WTC11 (cell line): ENCODE results near the gene NSD1.

Experiments used
- ATF1 ChIP-seq: sonication (generic); formaldehyde crosslinking; IDR thresholded peaks from 2 replicates; pipeline ENCODE4 v1.8.1; 2023; ENCODE audit warnings: mild to moderate bottlenecking, moderate library complexity, missing genetic modification reagents
- ATF2 ChIP-seq: sonication (generic); formaldehyde crosslinking; IDR thresholded peaks from 2 replicates; pipeline ENCODE4 v1.8.1; 2022; ENCODE audit warnings: low read depth, missing genetic modification reagents, borderline replicate concordance
- CTCF ChIP-seq: fragments of 200-600 bp; IDR thresholded peaks from 2 replicates; pipeline ENCODE4 v1.8.0; 2022; ENCODE audit warnings: antibody characterized with exemption
- FOXP4 ChIP-seq: sonication (generic); formaldehyde crosslinking; IDR thresholded peaks from 2 replicates; pipeline ENCODE4 v1.8.0; 2022; ENCODE audit warnings: mild to moderate bottlenecking, missing genetic modification reagents
- JUN ChIP-seq: sonication (generic); formaldehyde crosslinking; IDR thresholded peaks from 2 replicates; pipeline ENCODE4 v1.8.0; 2023; ENCODE audit warnings: mild to moderate bottlenecking, missing genetic modification reagents
- RELA ChIP-seq: sonication (generic); formaldehyde crosslinking; IDR thresholded peaks from 2 replicates; pipeline ENCODE4 v1.8.1; 2022; ENCODE audit warnings: missing genetic modification reagents, mild to moderate bottlenecking, borderline replicate concordance
- SP1 ChIP-seq: sonication (generic); formaldehyde crosslinking; conservative IDR thresholded peaks from 2 replicates; pipeline ENCODE4 v1.8.1; 2022; ENCODE audit warnings: missing genetic modification reagents
- ZBTB21 ChIP-seq: sonication (generic); formaldehyde crosslinking; IDR thresholded peaks from 2 replicates; pipeline ENCODE4 v1.8.1; 2023; ENCODE audit warnings: mild to moderate bottlenecking, missing genetic modification reagents, borderline replicate concordance
- ZNF138 ChIP-seq: sonication (generic); formaldehyde crosslinking; conservative IDR thresholded peaks from 2 replicates; pipeline ENCODE4 v1.8.1; 2022; ENCODE audit warnings: mild to moderate bottlenecking, moderate library complexity, missing genetic modification reagents
- ZNF423 ChIP-seq: fragments of 250-450 bp; sonication (Bioruptor Pico); IDR thresholded peaks from 2 replicates; pipeline ENCODE4 v2.1.2; 2022; ENCODE audit warnings: mild to moderate bottlenecking, moderate library complexity

- TF ChIP-seq CTCF (no peak), SP1 (CRISPR knock-in tag) (no peak), ZBTB21 (no peak), FOXP4 (CRISPR knock-in tag) (no peak), ATF2 (CRISPR knock-in tag) (no peak), ZNF138 (CRISPR knock-in tag) (no peak), JUN (CRISPR knock-in tag) (no peak), ATF1 (no peak), RELA (no peak), ZNF423 (CRISPR knock-in tag) (no peak)
These were observed 56.4 kb downstream of the NSD1 start for GRCh38 chr5:177189965-177190364.
